Astrocyte of the cerebellum (primary cell): ENCODE data around the gene ZNF516.

Source experiments
- DNase-seq: peaks from one replicate; pipeline ENCODE4 v3.0.0-alpha.2; 2011; ENCODE audit warnings: low read depth
- H3K4me3 ChIP-seq: 2 replicates; pipeline ENCODE4 v1.5.1; 2011; ENCODE audit warnings: mild to moderate bottlenecking, low read depth, low read length, moderate library complexity
- CTCF ChIP-seq: IDR thresholded peaks from 2 replicates; pipeline ENCODE4 v1.5.1; 2012; ENCODE audit warnings: low read length, low read depth, moderate library complexity, mild to moderate bottlenecking; ENCODE audit errors: missing control alignments
- in situ Hi-C: cut with HindIII; loops from 2 replicates; pipeline ENCODE4 v1.10.0; 2017; ENCODE audit warnings: low sequenced_read_pairs

ZNF516 gene

GRCh38 chr18:76391746-76392145, 103.3 kb downstream of the ZNF516 start:
- no peak for TF ChIP-seq CTCF
- in situ Hi-C loops = loop anchor here (25.0 kb wide), 1 partner anchor 296 kb away; no protein-coding TSS in a partner anchor
- DNase-seq = no peak
- H3K4me3 ChIP-seq = no peak overlapping the region

- no peak for TF ChIP-seq CTCF
- in situ Hi-C loops = loop anchor here (25.0 kb wide), 1 partner anchor 296 kb away; no protein-coding TSS in a partner anchor
Observed at GRCh38 chr18:76391038-76391437, 104.0 kb downstream of the ZNF516 start.

GRCh38 chr18:76390452-76391035, 104.5 kb downstream of the ZNF516 start:
- in situ Hi-C loops = loop anchor here (25.0 kb wide), 1 partner anchor 297 kb away; no protein-coding TSS in a partner anchor
- no peak for DNase-seq
- H3K4me3 ChIP-seq = no peak overlapping the region
- TF ChIP-seq CTCF = no peak

More at GRCh38 chr18:76391038-76391437, 104.0 kb downstream of the ZNF516 start:
- DNase-seq = no peak
- no peak overlapping the region for H3K4me3 ChIP-seq

GRCh38 chr18:76389716-76390115, 105.3 kb downstream of the ZNF516 start:
- TF ChIP-seq CTCF = no peak
- no peak for DNase-seq
- no peak overlapping the region for H3K4me3 ChIP-seq
- in situ Hi-C loops = loop anchor here (25.0 kb wide), 1 partner anchor 298 kb away; no protein-coding TSS in a partner anchor

- no peak for TF ChIP-seq CTCF
- in situ Hi-C loops = loop anchor here (25.0 kb wide), 1 partner anchor 298 kb away; no protein-coding TSS in a partner anchor
- H3K4me3 ChIP-seq = no peak overlapping the region
- no peak for DNase-seq
Observed at GRCh38 chr18:76388891-76389423, 106.1 kb downstream of the ZNF516 start.

GRCh38 chr18:76388261-76388660, 106.8 kb downstream of the ZNF516 start:
- TF ChIP-seq CTCF = no peak
- in situ Hi-C loops = loop anchor here (25.0 kb wide), 1 partner anchor 299 kb away; no protein-coding TSS in a partner anchor
- H3K4me3 ChIP-seq = no peak overlapping the region
- DNase-seq = no peak
